NCI-H1436 treated with DMSO at 0.1 percent for 48 hours (cell line): Measurements from ENCODE around the gene OR56A5.
"Not testable (repeated sequence)": the region's sequence is repeated elsewhere in the genome, so short reads cannot be mapped to it uniquely, and the experiment has no call there.

Experiments used
- DNase-seq: peaks from one replicate; lab custom pipeline; 2025; lab: John Stamatoyannopoulos, UW

The OR56A5 gene

GRCh38 chr11:5968394-5968793, at the start of gene OR56A5:
Gene OR56A5, minus strand, starts transcription at chr11:5968494. Its CDS starts 0 bp downstream, at chr11:5968494.
- no peak for DNase-seq

DNA sequence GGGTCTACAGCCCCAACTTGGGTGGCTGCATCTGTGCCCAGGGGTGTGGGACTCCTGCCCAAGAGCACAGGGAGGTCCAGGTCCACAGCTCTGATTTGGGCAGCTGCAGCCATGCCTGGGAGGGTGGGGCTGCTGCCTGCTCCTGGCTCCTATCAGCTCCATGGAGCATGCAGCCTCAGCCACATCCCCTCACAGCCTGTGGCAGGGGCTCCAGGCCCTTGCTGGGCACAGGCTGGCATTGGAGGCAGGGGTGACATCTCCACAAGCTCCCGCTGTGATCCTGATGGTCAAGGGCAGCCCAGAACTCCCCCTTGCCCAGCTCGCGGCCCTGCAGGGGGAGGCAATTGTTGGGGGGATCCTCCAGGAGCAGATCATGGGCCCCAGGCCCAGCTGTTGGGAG, 44.7 kb upstream of the OR56A5 start:
- no peak for DNase-seq

GRCh38 chr11:6012035-6012668, 43.9 kb upstream of the OR56A5 start:
- no peak for DNase-seq

GRCh38 chr11:6006846-6007245, 38.6 kb upstream of the OR56A5 start, which contains the start of gene OR56A4:
Gene OR56A4, minus strand, starts transcription at chr11:6006946. Its CDS starts 3,954 bp downstream, at chr11:6002992.
- no peak for DNase-seq

DNA sequence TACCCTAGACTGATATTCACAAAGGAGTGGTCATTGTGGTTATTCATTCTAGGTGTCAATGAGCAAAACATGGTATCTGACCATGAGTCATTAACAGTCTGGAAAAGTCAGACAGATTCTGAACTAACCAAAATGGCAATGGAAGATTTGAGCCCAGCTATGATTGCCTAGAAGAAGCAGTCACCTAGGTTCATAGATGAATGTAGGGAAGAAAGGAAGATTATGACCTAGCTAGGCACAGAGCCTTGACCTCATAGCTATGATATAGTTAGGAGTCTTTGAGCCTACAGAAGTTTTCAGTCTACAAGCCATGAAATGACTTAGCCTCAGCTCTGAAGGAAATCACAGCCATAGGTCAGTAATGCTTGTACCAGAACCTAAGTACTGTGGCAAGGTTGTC, 38.1 kb upstream of the OR56A5 start:
- no peak for DNase-seq

DNA sequence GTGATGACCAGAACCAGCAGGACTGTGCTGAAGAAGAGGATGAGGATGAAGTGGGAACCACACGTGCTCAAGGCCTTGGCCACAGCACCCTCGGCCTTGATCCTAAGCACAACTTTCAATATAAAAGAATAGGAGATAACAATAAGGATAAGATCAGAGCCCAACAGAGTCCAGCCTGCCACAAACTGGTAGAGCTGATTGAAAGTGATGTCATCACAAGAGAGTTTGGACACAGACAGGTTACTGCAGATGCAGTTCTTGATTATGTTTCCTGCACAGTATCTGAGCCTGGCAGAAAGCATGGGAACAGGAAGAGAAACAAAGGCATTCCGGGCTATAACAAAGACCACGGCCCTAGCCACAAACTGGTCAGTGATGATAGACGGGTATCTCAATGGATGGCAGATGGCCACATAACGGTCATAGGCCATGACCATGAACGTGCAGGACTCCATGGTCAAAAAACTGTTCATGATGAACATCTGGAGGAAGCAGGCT, 34.0 kb upstream of the OR56A5 start:
- DNase-seq: no peak

- DNase-seq: no peak
Measured at GRCh38 chr11:5994791-5995190, 26.5 kb upstream of the OR56A5 start.

- no peak for DNase-seq
Measured at GRCh38 chr11:5992604-5993251, 24.4 kb upstream of the OR56A5 start.

DNA sequence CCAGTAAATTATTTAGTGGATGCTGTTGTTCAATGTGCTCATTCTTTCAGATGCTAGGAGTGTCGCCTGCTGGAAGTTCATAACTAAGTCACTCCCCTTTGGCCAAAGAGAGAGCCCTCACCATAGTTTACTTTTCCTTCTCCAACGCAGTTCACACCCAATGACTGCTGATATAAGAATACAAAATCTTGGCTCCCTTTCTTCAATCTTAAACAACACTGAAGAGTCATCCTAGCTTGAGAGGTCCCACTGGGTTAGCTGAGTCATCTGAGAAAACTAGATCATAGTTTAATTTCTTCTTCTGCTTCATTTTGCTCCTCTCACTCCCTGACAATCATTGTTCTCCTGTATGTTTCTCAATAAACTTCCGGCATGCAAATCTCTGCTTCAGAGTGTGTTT, 23.9 kb upstream of the OR56A5 start:
- DNase-seq: no peak

GRCh38 chr11:5989203-5989602, 20.9 kb upstream of the OR56A5 start:
- no peak for DNase-seq

GRCh38 chr11:5986885-5987284, 18.6 kb upstream of the OR56A5 start, which contains the start of gene OR52L1:
Gene OR52L1, minus strand, starts transcription at chr11:5986985. Its CDS starts 55 bp downstream, at chr11:5986930.
- DNase-seq: no peak

GRCh38 chr11:5983443-5983842, 15.1 kb upstream of the OR56A5 start:
- no peak for DNase-seq

GRCh38 chr11:5973530-5973929, 5.2 kb upstream of the OR56A5 start:
- no peak for DNase-seq

DNA sequence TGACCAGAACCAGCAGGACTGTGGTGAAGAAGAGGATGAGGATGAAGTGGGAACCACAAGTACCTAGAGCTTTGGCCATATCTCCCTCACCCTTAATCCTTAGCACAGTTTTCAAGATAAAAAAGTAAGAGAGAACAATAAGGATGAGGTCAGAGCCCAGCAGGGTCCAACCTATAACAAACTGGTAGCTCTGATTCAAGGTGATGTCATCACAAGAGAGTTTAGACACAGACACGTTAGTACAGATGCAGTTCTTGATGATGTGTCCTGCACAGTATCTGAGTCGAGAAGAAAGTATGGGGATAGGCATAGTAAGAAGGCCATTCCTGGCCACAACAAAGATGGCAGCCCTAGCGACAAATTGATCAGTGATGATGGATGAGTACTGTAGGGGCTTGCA, 586 bp downstream of the OR56A5 start:
- DNase-seq: no peak

DNA sequence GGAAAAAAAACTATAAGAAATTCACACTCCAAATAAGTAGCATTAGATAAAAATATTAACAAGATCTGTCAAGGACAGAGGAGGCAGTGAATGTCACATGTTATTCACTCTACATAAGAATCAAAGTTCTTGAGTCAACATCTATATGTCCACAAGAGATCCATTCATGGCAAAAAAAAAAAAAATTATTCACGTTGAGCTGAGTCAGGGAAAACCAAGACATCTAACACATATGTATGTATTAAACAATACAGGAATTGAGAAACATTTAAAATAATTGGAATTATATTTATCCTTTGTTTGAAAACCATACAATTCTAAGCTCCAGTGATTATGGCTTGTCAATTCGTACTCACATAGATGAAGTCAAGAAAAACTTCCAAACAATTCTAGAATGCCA, 1.3 kb downstream of the OR56A5 start:
- DNase-seq: no peak

DNA sequence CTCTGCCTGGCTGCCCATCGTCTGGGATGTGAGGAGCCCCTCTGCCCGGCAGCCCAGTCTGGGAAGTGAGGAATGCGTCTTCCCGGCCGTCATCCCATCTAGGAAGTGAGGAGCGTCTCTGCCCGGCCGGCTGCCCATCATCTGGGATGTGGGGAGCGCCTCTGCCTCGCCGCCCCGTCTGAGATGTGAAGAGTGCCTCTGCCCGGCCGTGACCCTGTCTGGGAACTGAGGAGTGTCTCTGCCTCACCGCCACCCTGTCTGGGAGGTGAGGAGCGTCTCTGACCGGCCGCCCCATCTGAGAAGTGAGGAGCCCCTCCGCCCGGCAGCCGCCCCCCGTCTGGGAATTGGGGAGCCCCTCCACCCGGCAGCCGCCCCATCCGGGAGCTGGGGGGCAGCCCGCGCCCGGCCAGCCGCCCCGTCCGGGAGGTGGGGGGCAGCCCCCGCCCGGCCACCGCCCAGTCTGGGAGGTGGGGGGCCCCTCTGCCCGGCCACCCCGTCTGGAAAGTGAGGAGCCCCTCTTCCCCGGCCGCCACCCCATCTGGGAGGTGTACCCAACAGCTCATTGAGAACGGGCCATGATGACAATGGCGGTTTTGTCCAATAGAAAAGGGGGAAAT, 7.5 kb downstream of the OR56A5 start:
- not testable (repeated sequence) for DNase-seq

GRCh38 chr11:5955586-5955985, 12.7 kb downstream of the OR56A5 start:
- no peak for DNase-seq

DNA sequence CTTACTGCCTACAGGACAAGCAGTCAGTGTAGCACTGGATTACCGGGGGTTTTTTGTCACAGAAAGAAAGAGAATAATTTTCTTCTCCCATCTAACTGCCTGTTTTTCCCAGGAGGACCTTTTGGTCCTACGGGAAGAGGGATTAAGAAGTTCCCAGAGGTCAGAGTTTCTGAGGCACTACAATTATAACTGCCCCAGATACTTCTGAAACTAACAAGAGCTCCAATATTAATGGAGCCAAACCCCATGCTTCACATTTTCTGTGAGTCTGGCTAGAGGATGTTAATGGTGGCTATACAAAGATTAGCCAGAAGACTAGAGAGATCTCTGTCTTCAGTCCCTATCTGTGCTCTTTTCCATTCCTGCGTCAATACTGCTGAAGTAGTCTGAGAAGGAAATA, 26.3 kb downstream of the OR56A5 start, which contains the start of gene OR56A3:
Gene OR56A3, plus strand, starts transcription at position 301 of the 400 bp plus-strand sequence. CDS start 5,096 bp downstream, outside the sequence.
- DNase-seq: no peak

GRCh38 chr11:5940748-5941147, 27.5 kb downstream of the OR56A5 start:
- DNase-seq: no peak

DNA sequence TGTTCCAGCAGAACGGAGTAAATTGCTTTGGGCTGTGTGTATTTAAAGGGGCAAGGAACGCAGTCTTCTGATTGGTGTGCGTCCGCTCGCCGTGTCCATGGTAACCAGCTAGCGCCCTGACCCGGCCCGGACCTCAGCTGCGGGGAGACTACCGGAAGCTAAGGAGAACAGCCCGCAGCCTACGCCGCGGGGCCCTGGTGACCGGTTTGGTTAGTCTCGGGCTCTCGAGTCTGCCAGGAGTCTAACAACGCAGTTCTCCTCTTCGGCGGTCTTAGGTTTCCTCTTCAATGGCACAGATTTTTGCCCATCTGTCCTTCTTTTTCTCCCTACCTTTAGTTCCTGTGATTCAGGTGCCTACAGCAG, 29.7 kb downstream of the OR56A5 start:
- no peak for DNase-seq

GRCh38 chr11:5937868-5938602, 30.3 kb downstream of the OR56A5 start:
- DNase-seq: no peak

DNA sequence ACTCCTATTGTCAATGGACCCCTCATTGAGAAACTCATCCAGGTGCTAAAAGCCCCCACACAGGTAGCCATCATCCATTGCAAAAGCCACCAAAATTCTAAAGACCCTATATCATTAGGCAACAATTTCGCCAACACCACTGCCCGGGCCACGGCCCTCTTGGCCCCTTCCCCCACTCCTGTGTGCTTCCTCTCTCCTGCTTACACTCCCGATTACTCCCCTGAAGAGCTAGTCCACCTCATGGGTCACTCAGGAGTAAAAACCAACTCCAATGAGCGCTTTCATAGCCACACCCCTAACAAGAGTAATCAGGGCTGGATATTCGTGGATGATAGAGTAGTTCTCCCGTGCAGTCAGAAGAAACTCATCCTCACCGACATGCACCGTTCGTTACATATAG, 35.2 kb downstream of the OR56A5 start:
- no peak for DNase-seq
